ENCODE results near the gene ALDH3A2.
"Not testable (repeated sequence)": the region's sequence is repeated elsewhere in the genome, so short reads cannot be mapped to it uniquely, and the experiment has no call there.

The ALDH3A2 gene

GRCh38 chr17:19676896-19677295, 28.3 kb downstream of the ALDH3A2 start:
- no peak for DNase-seq (ENCODE audit: low read depth)
- H3K4me3 ChIP-seq (ENCODE audit: low read depth, low read length), result no peak overlapping the region
- TF ChIP-seq, protein P1, sequence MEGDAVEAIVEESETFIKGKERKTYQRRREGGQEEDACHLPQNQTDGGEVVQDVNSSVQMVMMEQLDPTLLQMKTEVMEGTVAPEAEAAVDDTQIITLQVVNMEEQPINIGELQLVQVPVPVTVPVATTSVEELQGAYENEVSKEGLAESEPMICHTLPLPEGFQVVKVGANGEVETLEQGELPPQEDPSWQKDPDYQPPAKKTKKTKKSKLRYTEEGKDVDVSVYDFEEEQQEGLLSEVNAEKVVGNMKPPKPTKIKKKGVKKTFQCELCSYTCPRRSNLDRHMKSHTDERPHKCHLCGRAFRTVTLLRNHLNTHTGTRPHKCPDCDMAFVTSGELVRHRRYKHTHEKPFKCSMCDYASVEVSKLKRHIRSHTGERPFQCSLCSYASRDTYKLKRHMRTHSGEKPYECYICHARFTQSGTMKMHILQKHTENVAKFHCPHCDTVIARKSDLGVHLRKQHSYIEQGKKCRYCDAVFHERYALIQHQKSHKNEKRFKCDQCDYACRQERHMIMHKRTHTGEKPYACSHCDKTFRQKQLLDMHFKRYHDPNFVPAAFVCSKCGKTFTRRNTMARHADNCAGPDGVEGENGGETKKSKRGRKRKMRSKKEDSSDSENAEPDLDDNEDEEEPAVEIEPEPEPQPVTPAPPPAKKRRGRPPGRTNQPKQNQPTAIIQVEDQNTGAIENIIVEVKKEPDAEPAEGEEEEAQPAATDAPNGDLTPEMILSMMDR (IDR thresholded peaks at IDR 0.05; ENCODE audit: insufficient read depth, low read depth, low read length, missing control alignments), result no peak

DNA sequence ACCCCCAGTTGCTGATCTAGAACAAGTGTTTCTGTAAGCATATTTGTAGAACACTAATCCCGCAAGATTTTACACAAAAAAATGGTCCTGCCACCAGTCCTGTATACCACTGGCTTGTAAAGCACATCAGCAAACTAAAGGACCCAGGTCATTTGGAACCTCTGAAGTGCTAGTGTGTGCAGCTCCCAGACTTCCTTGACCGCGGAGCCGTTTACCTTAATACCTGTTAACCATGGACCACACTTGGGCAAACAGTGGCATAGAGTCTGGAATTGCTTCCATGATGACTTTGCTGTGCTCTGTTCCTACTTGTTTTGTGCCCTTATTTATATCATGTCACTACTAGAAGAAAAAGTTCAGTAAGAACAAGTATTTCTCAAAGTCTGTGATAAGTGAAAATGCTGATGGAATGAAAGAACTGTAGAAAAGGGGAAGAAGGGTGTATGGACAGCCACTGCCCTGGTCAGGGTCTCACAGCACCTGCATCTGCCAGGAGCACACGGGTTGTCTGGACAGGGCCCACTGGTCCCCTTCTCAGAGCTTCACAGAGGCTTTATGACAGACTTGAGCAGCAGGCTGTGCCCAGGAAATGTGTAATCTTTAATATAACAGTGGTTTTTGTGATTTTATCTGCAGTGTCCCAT, 29.3 kb downstream of the ALDH3A2 start:
- no peak for DNase-seq (ENCODE audit: low read depth)
- TF ChIP-seq, protein P1 (IDR thresholded peaks at IDR 0.05; ENCODE audit: insufficient read depth, low read depth, low read length, missing control alignments), result no peak
- no peak overlapping the region for H3K4me3 ChIP-seq (ENCODE audit: low read depth, low read length)

DNA sequence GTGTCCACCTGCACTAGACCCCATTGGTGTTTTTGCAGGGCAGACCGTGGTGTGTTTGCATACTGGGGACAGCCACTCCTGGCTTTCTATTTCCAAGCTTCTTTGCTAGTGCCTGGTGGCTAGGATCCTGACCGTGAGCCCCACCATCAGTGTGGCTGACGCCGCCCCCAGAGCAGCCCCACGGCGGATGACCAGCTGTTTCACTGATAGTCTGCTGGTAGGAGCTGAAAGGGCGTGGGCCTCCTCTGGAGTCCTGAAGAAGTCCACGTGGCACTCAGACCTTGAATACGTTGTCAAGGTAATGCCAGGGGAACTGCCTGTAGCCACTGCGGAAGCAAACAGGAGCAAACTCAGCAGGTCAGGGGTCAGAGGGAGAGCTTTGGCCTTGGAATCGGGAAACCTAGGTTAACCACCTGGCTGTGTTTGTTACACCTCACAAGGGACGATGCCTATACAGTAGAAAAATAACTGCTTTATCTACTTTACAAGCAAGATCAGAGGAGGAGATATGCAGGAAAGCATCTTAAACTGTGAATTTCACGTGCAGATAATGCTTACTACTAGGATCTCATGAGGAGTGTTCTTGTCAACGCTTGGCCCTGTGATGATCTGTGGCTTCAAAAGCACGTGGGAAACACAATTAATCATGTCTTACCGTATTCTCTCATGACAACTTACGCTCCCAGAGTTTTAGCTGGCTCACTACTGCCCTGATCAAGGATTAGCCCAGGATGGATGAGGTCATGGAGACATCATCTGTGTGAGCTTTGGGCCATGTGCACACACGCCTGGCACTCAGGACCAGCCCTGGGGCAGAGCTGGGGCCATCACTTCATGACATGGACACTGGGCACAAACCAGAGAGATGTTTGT, 30.3 kb downstream of the ALDH3A2 start:
- TF ChIP-seq, protein P1 (IDR thresholded peaks at IDR 0.05; ENCODE audit: insufficient read depth, low read depth, low read length, missing control alignments), result no peak
- DNase-seq (ENCODE audit: low read depth), result no peak

DNA sequence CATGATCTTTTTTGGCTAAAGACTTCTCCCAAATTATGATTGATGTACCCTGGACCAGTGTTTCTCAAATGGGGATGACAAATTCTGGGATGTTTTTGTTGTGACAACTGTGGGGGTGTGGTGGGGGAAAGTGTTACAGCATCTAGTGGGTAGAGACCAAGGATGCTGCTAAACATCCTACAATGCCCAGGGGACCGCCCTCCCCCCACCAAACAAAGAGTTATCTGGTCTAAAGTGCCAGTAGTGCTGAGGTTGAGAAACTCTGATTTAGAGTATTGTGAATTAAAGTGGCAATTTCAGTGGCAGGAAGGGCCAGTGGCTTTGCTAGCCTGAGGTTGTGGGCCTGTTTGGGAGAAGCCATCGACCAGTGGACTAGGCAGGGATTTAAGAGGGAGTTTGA, 34.6 kb downstream of the ALDH3A2 start:
- TF ChIP-seq, protein P1 (IDR thresholded peaks at IDR 0.05; ENCODE audit: insufficient read depth, low read depth, low read length, missing control alignments), result no peak
- no peak overlapping the region for H3K4me3 ChIP-seq (ENCODE audit: low read depth, low read length)
- DNase-seq (ENCODE audit: low read depth), result no peak

More for the DNA sequence above, 30.3 kb downstream of the ALDH3A2 start:
- H3K4me3 ChIP-seq (ENCODE audit: low read depth, low read length), result no peak overlapping the region

- not testable (repeated sequence) for DNase-seq (ENCODE audit: low read depth); H3K4me3 ChIP-seq (ENCODE audit: low read depth, low read length)
Measured at GRCh38 chr17:19684909-19685580, 36.5 kb downstream of the ALDH3A2 start.

- H3K4me3 ChIP-seq (ENCODE audit: low read depth, low read length), result no peak overlapping the region
- TF ChIP-seq, protein P1 (IDR thresholded peaks at IDR 0.05; ENCODE audit: insufficient read depth, low read depth, low read length, missing control alignments), result no peak
- no peak for DNase-seq (ENCODE audit: low read depth)
Measured at GRCh38 chr17:19686400-19687090, 38.0 kb downstream of the ALDH3A2 start.

All from GM12865 (cell line).